HepG2 (cell line): ENCODE data around the gene TMEM167B. TPM values are rescaled to one million over a fixed set of nuclear protein-coding genes. Genes with fewer than 3 reads are reported as not detected.

ENCODE experiments used
- ATF7 ChIP-seq, 2 experiments: fragments of 450-650 bp in 1 of 2; sonication (generic) in 1 of 2; formaldehyde crosslinking in 1 of 2; IDR thresholded peaks; 2 replicates each; pipeline versions ENCODE4 v1.4.0 to v1.6.1; 2016 to 2020; ENCODE audit warnings: antibody characterized with exemption in 1 of 2, mild to moderate bottlenecking in 1 of 2, missing genetic modification reagents in 1 of 2
- DR1 ChIP-seq: sonication (generic); formaldehyde crosslinking; IDR thresholded peaks from 2 replicates; pipeline ENCODE4 v1.8.0; 2021; ENCODE audit warnings: mild to moderate bottlenecking, missing genetic modification reagents, inconsistent platforms
- FOSL2 ChIP-seq: sonication (generic); formaldehyde crosslinking; IDR thresholded peaks from 2 replicates; pipeline ENCODE4 v1.4.0; 2020; ENCODE audit warnings: missing genetic modification reagents
- GLI4 ChIP-seq: sonication (generic); formaldehyde crosslinking; IDR thresholded peaks from 2 replicates; pipeline ENCODE4 v1.5.1; 2020; ENCODE audit warnings: missing genetic modification reagents, mild to moderate bottlenecking, moderate library complexity, borderline replicate concordance
- HDAC6 ChIP-seq: fragments of 200-600 bp; sonication (generic); IDR thresholded peaks from 2 replicates; pipeline ENCODE4 v1.7.0; 2017; ENCODE audit warnings: mild to moderate bottlenecking, antibody characterized with exemption, low read length, low read depth
- MXD4 ChIP-seq: IDR thresholded peaks from 2 replicates; pipeline ENCODE4 v1.6.1; 2016; ENCODE audit warnings: mild to moderate bottlenecking, missing biosample characterization, missing genetic modification reagents
- PAF1 ChIP-seq: IDR thresholded peaks from 2 replicates; pipeline ENCODE4 v1.6.1; 2016; ENCODE audit warnings: missing genetic modification reagents, missing compliant biosample characterization
- PHF20 ChIP-seq: sonication (generic); formaldehyde crosslinking; IDR thresholded peaks from 2 replicates; pipeline ENCODE4 v1.5.0; 2020; ENCODE audit warnings: mild to moderate bottlenecking, missing genetic modification reagents
- RARA ChIP-seq: IDR thresholded peaks from 2 replicates; pipeline ENCODE4 v1.6.1; 2016; ENCODE audit warnings: missing genetic modification reagents, missing compliant biosample characterization
- SALL2 ChIP-seq: sonication (generic); formaldehyde crosslinking; IDR thresholded peaks from 2 replicates; pipeline ENCODE4 v1.8.1; 2023; ENCODE audit warnings: mild to moderate bottlenecking, missing genetic modification reagents, inconsistent platforms
- SNAPC2 ChIP-seq: sonication (generic); formaldehyde crosslinking; IDR thresholded peaks from 2 replicates; pipeline ENCODE4 v1.8.1; 2022; ENCODE audit warnings: mild to moderate bottlenecking, missing genetic modification reagents
- TOE1 ChIP-seq: sonication (generic); formaldehyde crosslinking; IDR thresholded peaks from 2 replicates; pipeline ENCODE4 v1.4.0; 2020; ENCODE audit warnings: mild to moderate bottlenecking, missing genetic modification reagents
- ZNF749 ChIP-seq: sonication (generic); formaldehyde crosslinking; IDR thresholded peaks from 2 replicates; pipeline ENCODE4 v1.8.0; 2022; ENCODE audit warnings: mild to moderate bottlenecking, missing genetic modification reagents, moderate library complexity, borderline replicate concordance
- ZNF761 ChIP-seq: sonication (generic); formaldehyde crosslinking; conservative IDR thresholded peaks from 2 replicates; pipeline ENCODE4 v1.4.0; 2020; ENCODE audit warnings: mild to moderate bottlenecking, missing genetic modification reagents
- polyA plus RNA-seq, 8 experiments: library from polyadenylated mRNA; depleted of rRNA in 3 of 8; stranded (reverse) in 7 of 8; unstranded in 1 of 8; fragments of >200 nt; fragmentation: Illumina TruSeq in 4 of 8; extraction: Trizol in 4 of 8; gene quantifications; 2 replicates each; pipeline versions ENCODE4 v1.2.1 to v1.2.3, GENCODE V29; 2011 to 2016; ENCODE audit warnings: low read depth in 4 of 8, missing spikeins in 1 of 8, mixed read lengths in 1 of 8; ENCODE audit not compliant: insufficient read depth in 1 of 8
- total RNA-seq, 5 experiments: library from RNA; depleted of rRNA; stranded (reverse); fragments of >200 nt; fragmentation: Illumina TruSeq; extraction: Trizol; gene quantifications; 2 replicates each; pipeline ENCODE4 v1.2.3, GENCODE V29; 2016; ENCODE audit warnings: low read depth in 1 of 5
- TF ChIP-seq, protein P1 (sequence below): sonication (generic); formaldehyde crosslinking; IDR thresholded peaks from 2 replicates; pipeline ENCODE4 v1.4.0; 2020; ENCODE audit warnings: low read depth, missing genetic modification reagents
- TF ChIP-seq, protein P2 (sequence below): sonication (generic); formaldehyde crosslinking; IDR thresholded peaks from 2 replicates; pipeline ENCODE4 v1.5.0; 2020; ENCODE audit warnings: missing genetic modification reagents
- TF ChIP-seq, protein P3 (sequence below), 2 experiments: IDR thresholded peaks; 2 replicates each; pipeline ENCODE4 v1.6.1; 2011 to 2012; ENCODE audit warnings: low read length in 2 of 2, borderline replicate concordance in 1 of 2, low read depth in 1 of 2, mild to moderate bottlenecking in 1 of 2, moderate library complexity in 1 of 2

Gene TMEM167B
- total and polyA plus RNA-seq, 2 of the 13 experiments (the other 11 are each of a cell fraction or from before 2014, with no cell fraction given): 9.5 to 22.4 TPM

DNA sequence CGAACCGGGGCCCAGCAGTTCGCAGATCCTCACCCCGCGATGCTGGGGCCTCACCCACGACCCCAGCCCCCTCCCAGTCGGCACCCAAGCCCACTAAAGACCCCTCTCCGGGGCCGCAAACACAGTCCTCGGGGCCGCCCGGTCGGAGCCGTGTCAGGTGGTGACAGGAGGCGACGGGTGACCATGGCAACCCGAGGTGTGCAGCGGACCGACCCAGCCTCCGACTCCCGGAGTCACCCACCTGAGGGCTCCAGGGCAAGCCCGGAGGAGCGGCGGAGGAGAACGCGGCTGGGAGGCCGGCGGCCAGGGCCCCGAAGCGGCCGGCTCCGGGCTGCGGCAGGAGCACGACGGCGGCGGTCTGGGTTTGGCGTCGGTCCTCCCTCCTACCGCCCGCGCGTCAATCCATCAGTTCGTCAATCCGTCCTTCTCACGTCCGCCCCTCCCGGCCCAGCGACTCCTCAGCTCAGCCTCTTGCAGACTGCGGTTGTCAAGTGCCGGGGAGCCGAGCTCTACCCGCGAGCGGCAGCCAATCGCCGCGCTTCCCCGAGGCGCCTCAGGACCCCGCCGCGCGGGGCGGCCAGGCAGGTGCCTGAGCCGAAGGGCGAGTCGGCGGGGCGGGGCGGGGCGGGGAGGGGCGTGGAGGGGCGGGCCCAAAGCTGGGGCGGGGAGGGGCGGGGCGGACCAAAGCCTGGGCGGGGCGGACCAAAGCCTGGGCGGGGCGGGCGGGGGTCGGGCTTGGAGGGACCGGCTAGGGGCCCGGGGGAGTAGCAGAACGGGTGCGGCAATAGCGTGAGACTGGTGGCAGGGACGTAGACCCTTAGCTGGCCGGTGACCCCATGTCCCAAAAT is 48.7 kb upstream of the TMEM167B start, which contains the start of gene WDR47 (continued):
- TF ChIP-seq, protein P1, sequence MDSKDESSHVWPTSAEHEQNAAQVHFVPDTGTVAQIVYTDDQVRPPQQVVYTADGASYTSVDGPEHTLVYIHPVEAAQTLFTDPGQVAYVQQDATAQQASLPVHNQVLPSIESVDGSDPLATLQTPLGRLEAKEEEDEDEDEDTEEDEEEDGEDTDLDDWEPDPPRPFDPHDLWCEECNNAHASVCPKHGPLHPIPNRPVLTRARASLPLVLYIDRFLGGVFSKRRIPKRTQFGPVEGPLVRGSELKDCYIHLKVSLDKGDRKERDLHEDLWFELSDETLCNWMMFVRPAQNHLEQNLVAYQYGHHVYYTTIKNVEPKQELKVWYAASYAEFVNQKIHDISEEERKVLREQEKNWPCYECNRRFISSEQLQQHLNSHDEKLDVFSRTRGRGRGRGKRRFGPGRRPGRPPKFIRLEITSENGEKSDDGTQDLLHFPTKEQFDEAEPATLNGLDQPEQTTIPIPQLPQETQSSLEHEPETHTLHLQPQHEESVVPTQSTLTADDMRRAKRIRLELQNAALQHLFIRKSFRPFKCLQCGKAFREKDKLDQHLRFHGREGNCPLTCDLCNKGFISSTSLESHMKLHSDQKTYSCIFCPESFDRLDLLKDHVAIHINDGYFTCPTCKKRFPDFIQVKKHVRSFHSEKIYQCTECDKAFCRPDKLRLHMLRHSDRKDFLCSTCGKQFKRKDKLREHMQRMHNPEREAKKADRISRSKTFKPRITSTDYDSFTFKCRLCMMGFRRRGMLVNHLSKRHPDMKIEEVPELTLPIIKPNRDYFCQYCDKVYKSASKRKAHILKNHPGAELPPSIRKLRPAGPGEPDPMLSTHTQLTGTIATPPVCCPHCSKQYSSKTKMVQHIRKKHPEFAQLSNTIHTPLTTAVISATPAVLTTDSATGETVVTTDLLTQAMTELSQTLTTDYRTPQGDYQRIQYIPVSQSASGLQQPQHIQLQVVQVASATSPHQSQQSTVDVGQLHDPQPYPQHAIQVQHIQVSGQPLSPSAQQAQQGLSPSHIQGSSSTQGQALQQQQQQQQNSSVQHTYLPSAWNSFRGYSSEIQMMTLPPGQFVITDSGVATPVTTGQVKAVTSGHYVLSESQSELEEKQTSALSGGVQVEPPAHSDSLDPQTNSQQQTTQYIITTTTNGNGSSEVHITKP (CRISPR knock-in tag): peak; percentile 56; the same call in 1 of the 2 replicates
- TF ChIP-seq MXD4 (CRISPR knock-in tag): peak; percentile 67; the same call in 1 of the 2 replicates
- TF ChIP-seq ZNF749 (CRISPR knock-in tag): no peak; the same call in 1 of the 2 replicates
- TF ChIP-seq, protein P2, sequence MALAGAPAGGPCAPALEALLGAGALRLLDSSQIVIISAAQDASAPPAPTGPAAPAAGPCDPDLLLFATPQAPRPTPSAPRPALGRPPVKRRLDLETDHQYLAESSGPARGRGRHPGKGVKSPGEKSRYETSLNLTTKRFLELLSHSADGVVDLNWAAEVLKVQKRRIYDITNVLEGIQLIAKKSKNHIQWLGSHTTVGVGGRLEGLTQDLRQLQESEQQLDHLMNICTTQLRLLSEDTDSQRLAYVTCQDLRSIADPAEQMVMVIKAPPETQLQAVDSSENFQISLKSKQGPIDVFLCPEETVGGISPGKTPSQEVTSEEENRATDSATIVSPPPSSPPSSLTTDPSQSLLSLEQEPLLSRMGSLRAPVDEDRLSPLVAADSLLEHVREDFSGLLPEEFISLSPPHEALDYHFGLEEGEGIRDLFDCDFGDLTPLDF (CRISPR knock-in tag): no peak
- TF ChIP-seq GLI4 (CRISPR knock-in tag): no peak
- TF ChIP-seq, protein P3, sequence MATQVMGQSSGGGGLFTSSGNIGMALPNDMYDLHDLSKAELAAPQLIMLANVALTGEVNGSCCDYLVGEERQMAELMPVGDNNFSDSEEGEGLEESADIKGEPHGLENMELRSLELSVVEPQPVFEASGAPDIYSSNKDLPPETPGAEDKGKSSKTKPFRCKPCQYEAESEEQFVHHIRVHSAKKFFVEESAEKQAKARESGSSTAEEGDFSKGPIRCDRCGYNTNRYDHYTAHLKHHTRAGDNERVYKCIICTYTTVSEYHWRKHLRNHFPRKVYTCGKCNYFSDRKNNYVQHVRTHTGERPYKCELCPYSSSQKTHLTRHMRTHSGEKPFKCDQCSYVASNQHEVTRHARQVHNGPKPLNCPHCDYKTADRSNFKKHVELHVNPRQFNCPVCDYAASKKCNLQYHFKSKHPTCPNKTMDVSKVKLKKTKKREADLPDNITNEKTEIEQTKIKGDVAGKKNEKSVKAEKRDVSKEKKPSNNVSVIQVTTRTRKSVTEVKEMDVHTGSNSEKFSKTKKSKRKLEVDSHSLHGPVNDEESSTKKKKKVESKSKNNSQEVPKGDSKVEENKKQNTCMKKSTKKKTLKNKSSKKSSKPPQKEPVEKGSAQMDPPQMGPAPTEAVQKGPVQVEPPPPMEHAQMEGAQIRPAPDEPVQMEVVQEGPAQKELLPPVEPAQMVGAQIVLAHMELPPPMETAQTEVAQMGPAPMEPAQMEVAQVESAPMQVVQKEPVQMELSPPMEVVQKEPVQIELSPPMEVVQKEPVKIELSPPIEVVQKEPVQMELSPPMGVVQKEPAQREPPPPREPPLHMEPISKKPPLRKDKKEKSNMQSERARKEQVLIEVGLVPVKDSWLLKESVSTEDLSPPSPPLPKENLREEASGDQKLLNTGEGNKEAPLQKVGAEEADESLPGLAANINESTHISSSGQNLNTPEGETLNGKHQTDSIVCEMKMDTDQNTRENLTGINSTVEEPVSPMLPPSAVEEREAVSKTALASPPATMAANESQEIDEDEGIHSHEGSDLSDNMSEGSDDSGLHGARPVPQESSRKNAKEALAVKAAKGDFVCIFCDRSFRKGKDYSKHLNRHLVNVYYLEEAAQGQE (IDR thresholded peaks at IDR 0.05; ENCODE audit: borderline replicate concordance in 1 of 2, low read depth in 1 of 2, low read length in 2 of 2): peak in 1 of 2 experiments; percentile 39; a peak in 1 of 4 replicates
- TF ChIP-seq SALL2 (CRISPR knock-in tag): no peak
- peak; percentile 80 for TF ChIP-seq DR1 (CRISPR knock-in tag)
- TF ChIP-seq PHF20: peak; percentile 73
- TF ChIP-seq SNAPC2 (CRISPR knock-in tag): 0 out of 2 replicates have a peak, but pooled peaks have one; percentile 20
- 0 out of 2 replicates have a peak, but pooled peaks have one; percentile 2 for TF ChIP-seq RARA
- no peak for TF ChIP-seq ATF7 (IDR thresholded peaks at IDR 0.05)
- no peak for TF ChIP-seq ATF7 (CRISPR knock-in tag; IDR thresholded peaks at IDR 0.05)
- no peak for TF ChIP-seq HDAC6
- no peak for TF ChIP-seq TOE1 (CRISPR knock-in tag)
- TF ChIP-seq ZNF761 (CRISPR knock-in tag): no peak
- TF ChIP-seq FOSL2 (CRISPR knock-in tag): no peak
- TF ChIP-seq PAF1 (CRISPR knock-in tag): no peak
